RWPE1 (cell line): ENCODE data around the gene VSTM4.

ENCODE experiments used
- CTCF ChIA-PET: fragments of 350-600 bp; sonication (Branson Sonifier 250); formaldehyde crosslinking; extraction: SDS; loops from one replicate; lab custom pipeline; 2021; lab: Yijun Ruan, JAX
- POLR2A ChIA-PET: fragments of 400-600 bp; formaldehyde crosslinking; extraction: SDS; loops from one replicate; lab custom pipeline; 2020; ENCODE audit warnings: antibody characterized with exemption; ENCODE audit not compliant: low non-redundant PET; lab: Yijun Ruan, JAX
- DNase-seq: peaks from one replicate; pipeline ENCODE4 v3.0.0; 2012; ENCODE audit warnings: low spot score
- H3K27ac ChIP-seq: fragments of 450-650 bp; 2 replicates; pipeline ENCODE4 v1.5.1; 2017
- CTCF ChIP-seq: fragments of 450-650 bp; conservative IDR thresholded peaks from 2 replicates; pipeline ENCODE4 v1.5.1; 2017; ENCODE audit warnings: low read depth, mild to moderate bottlenecking

Gene VSTM4

GRCh38 chr10:49023071-49023470 is 92.3 kb downstream of the VSTM4 start:
- CTCF ChIA-PET, result no interaction called here
- TF ChIP-seq CTCF, result no peak
- POLR2A ChIA-PET, result no interaction called here
- no peak overlapping the region for H3K27ac ChIP-seq
- DNase-seq, result no peak

- no peak for TF ChIP-seq CTCF
- DNase-seq, result no peak
- ChIA-PET CTCF (interaction anchor here (0.5 kb wide), 1 partner anchor 32 kb away, joined by 4 read pairs; no protein-coding TSS in a partner anchor), POLR2A (no interaction called here)
- no peak overlapping the region for H3K27ac ChIP-seq
Observed at GRCh38 chr10:49021685-49022084, 93.6 kb downstream of the VSTM4 start.

- TF ChIP-seq CTCF, result no peak
- ChIA-PET CTCF (interaction anchor here (0.9 kb wide), 1 partner anchor 130 kb away, joined by 3 read pairs; no protein-coding TSS in a partner anchor), POLR2A (no interaction called here)
- H3K27ac ChIP-seq, result no peak overlapping the region
- DNase-seq, result no peak
Observed at GRCh38 chr10:49015700-49016099, 99.6 kb downstream of the VSTM4 start.

GRCh38 chr10:49012603-49013002 is 102.7 kb downstream of the VSTM4 start:
- TF ChIP-seq CTCF, result no peak
- H3K27ac ChIP-seq, result no peak overlapping the region
- POLR2A ChIA-PET, result no interaction called here
- no peak for DNase-seq
- CTCF ChIA-PET, result interaction anchor here (0.6 to 0.9 kb wide), 2 partner anchors 17 to 499 kb away, joined by 3 read pairs; no protein-coding TSS in a partner anchor

GRCh38 chr10:49011756-49012155 is 103.6 kb downstream of the VSTM4 start:
- POLR2A ChIA-PET, result no interaction called here
- no peak for TF ChIP-seq CTCF
- DNase-seq, result no peak
- CTCF ChIA-PET, result interaction anchor here (0.6 kb wide), 2 partner anchors 16 to 168 kb away, joined by 3 to 4 read pairs; no protein-coding TSS in a partner anchor
- H3K27ac ChIP-seq, result no peak overlapping the region

GRCh38 chr10:49010865-49011264 is 104.5 kb downstream of the VSTM4 start:
- ChIA-PET POLR2A (no interaction called here), CTCF (no interaction called here)
- TF ChIP-seq CTCF, result no peak
- H3K27ac ChIP-seq, result no peak overlapping the region
- no peak for DNase-seq
